ENCODE data around the gene TCF19. TPM values are rescaled to one million over a fixed set of nuclear protein-coding genes. Genes with fewer than 3 reads are reported as not detected.
"Not testable (repeated sequence)": the region's sequence is repeated elsewhere in the genome, so short reads cannot be mapped to it uniquely, and the experiment has no call there.

TCF19 gene
- total and polyA plus RNA-seq, 9 donors, result 9.3 to 18.4 (median 13.4) TPM

DNA sequence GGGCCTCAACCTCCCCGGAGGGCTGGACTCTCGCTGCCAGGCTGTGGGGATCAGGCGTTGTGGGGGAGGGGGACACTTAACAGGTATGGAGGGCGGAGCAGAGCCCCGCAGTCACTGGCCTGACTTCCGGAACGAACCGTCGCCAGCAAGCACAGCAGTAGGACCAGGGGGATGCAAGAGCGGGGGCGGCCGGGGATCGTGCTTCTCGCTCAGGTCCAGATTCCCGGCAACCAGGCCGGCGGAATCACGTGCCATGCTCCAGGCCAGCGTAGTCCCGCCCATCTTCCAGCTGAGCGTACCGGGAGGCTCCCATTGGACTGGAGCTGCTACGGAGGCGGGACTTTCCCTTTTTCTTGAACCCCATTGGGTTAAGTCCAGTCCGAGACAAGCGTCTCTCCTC, 22.1 kb downstream of the TCF19 start:
- Histone ChIP-seq H3K36me3 (ENCODE audit: control insufficient read depth, insufficient read depth, low read length) (no peaks in the 10 kb centered on the region), H3K9me3 (replicated peaks; ENCODE audit: control insufficient read depth, low read depth, low read length) (no peaks in the 10 kb centered on the region), H3K4me3 (ENCODE audit: low read length) (peak overlapping the region; percentile 18), H3K4me1 (ENCODE audit: control insufficient read depth, insufficient read depth, low read length) (peaks cover 6% of the 10 kb centered on the region), H3K27me3 (ENCODE audit: control insufficient read depth, insufficient read depth, low read length) (no peaks in the 10 kb centered on the region), H3K27ac (ENCODE audit: low read length) (no peak overlapping the region)
- 57% methylated on average over 19 of the region's 26 CpGs for WGBS (ENCODE audit: insufficient coverage)
- peak; percentile 83 for DNase-seq

GRCh38 chr6:31183287-31183686, 24.9 kb downstream of the TCF19 start:
- H3K9me3 ChIP-seq (replicated peaks; ENCODE audit: control insufficient read depth, low read depth, low read length); H3K36me3 ChIP-seq (ENCODE audit: control insufficient read depth, insufficient read depth, low read length); H3K27ac ChIP-seq (ENCODE audit: low read length); DNase-seq; H3K27me3 ChIP-seq (ENCODE audit: control insufficient read depth, insufficient read depth, low read length); H3K4me1 ChIP-seq (ENCODE audit: control insufficient read depth, insufficient read depth, low read length); H3K4me3 ChIP-seq (ENCODE audit: low read length): not testable (repeated sequence)
- 83% methylated on average over 1 of the region's 2 CpGs for WGBS (ENCODE audit: insufficient coverage)

GRCh38 chr6:31183859-31184258, 25.5 kb downstream of the TCF19 start:
- H3K4me1 ChIP-seq (ENCODE audit: control insufficient read depth, insufficient read depth, low read length); H3K27me3 ChIP-seq (ENCODE audit: control insufficient read depth, insufficient read depth, low read length); H3K36me3 ChIP-seq (ENCODE audit: control insufficient read depth, insufficient read depth, low read length); H3K4me3 ChIP-seq (ENCODE audit: low read length); H3K27ac ChIP-seq (ENCODE audit: low read length); H3K9me3 ChIP-seq (replicated peaks; ENCODE audit: control insufficient read depth, low read depth, low read length); DNase-seq: not testable (repeated sequence)
- WGBS (ENCODE audit: insufficient coverage), result 52% methylated on average over 3 of the region's 6 CpGs

DNA sequence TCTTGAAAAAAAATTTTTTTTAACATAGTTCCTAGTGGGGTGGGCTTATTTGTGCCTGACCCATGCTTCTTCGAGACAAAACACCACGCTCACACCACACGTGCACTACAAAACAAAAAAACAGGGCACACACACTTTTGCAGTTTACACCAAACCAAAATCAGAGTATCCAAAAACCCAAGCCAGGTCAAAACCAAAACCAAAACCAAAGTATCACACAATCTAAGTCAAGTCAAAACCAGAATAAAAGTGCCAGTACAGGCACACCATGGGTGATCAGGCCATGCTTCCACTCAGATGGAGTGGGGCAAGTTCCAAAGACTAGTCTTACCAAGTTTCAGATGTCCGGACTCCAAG, 27.3 kb downstream of the TCF19 start:
- H3K9me3 ChIP-seq (replicated peaks; ENCODE audit: control insufficient read depth, low read depth, low read length); H3K4me3 ChIP-seq (ENCODE audit: low read length); DNase-seq; H3K27ac ChIP-seq (ENCODE audit: low read length); H3K27me3 ChIP-seq (ENCODE audit: control insufficient read depth, insufficient read depth, low read length); H3K36me3 ChIP-seq (ENCODE audit: control insufficient read depth, insufficient read depth, low read length); H3K4me1 ChIP-seq (ENCODE audit: control insufficient read depth, insufficient read depth, low read length): not testable (repeated sequence)
- 17% methylated on average over 1 of the region's 4 CpGs for WGBS (ENCODE audit: insufficient coverage)

- Histone ChIP-seq H3K27me3 (ENCODE audit: control insufficient read depth, insufficient read depth, low read length) (no peaks in the 10 kb centered on the region), H3K9me3 (replicated peaks; ENCODE audit: control insufficient read depth, low read depth, low read length) (no peaks in the 10 kb centered on the region), H3K4me1 (ENCODE audit: control insufficient read depth, insufficient read depth, low read length) (no peaks in the 10 kb centered on the region), H3K36me3 (ENCODE audit: control insufficient read depth, insufficient read depth, low read length) (no peaks in the 10 kb centered on the region), H3K27ac (ENCODE audit: low read length) (no peak overlapping the region), H3K4me3 (ENCODE audit: low read length) (no peak overlapping the region)
- peak; percentile 25 for DNase-seq
- 56% methylated on average over 11 of the region's 24 CpGs for WGBS (ENCODE audit: insufficient coverage)
Measured at GRCh38 chr6:31186052-31186734, 27.8 kb downstream of the TCF19 start.

DNA sequence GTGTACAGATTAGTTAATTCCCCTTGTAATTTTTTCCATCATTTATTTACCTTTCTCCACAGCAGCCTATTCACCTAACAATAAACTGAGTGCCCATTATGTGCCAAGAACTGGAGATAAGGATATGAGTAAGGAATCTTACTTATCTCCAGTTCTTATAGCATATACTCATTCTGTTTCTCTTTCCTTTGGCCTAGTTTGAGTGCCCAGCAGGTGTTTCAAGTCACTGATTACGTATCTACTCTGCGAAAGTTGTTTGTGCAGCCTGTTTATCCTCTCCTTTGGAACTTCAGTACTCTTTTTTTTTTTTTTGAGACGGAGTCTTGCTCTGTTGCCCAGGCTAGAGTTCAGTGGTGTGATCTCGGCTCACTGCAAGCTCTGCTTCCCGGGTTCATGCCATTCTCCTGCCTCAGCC, 29.4 kb downstream of the TCF19 start:
- no peaks in the 10 kb centered on the region for H3K9me3 ChIP-seq (replicated peaks; ENCODE audit: control insufficient read depth, low read depth, low read length)
- no peaks in the 10 kb centered on the region for H3K4me1 ChIP-seq (ENCODE audit: control insufficient read depth, insufficient read depth, low read length)
- H3K36me3 ChIP-seq (ENCODE audit: control insufficient read depth, insufficient read depth, low read length), result no peaks in the 10 kb centered on the region
- WGBS (ENCODE audit: insufficient coverage), result 92% methylated on average over 2 of the region's 5 CpGs
- H3K27me3 ChIP-seq (ENCODE audit: control insufficient read depth, insufficient read depth, low read length), result no peaks in the 10 kb centered on the region
- no peak overlapping the region for H3K4me3 ChIP-seq (ENCODE audit: low read length)
- DNase-seq, result no peak
- H3K27ac ChIP-seq (ENCODE audit: low read length), result no peak overlapping the region

DNA sequence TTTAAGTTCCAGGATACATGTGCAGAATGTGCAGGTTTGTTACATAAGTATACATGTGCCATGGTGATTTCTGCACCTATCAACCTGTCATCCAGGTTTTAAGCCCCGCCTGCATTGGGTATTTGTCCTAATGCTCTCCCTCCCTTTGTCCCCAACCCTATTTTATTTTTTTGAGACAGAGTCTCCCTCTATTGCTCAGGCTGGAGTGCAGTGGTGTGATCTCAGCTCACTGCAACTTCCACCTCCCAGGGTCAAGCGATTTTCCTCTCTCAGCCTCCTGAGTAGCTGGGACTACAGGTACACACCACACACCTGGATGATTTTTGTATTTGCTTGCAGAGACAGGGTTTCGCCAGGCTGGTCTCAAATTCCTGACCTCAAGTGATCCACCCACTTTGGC, 30.8 kb downstream of the TCF19 start:
- not testable (repeated sequence) for DNase-seq; H3K36me3 ChIP-seq (ENCODE audit: control insufficient read depth, insufficient read depth, low read length); H3K4me3 ChIP-seq (ENCODE audit: low read length); H3K27me3 ChIP-seq (ENCODE audit: control insufficient read depth, insufficient read depth, low read length); H3K4me1 ChIP-seq (ENCODE audit: control insufficient read depth, insufficient read depth, low read length); H3K27ac ChIP-seq (ENCODE audit: low read length); H3K9me3 ChIP-seq (replicated peaks; ENCODE audit: control insufficient read depth, low read depth, low read length)
- 86% methylated on average over 1 of the region's 3 CpGs for WGBS (ENCODE audit: insufficient coverage)

DNA sequence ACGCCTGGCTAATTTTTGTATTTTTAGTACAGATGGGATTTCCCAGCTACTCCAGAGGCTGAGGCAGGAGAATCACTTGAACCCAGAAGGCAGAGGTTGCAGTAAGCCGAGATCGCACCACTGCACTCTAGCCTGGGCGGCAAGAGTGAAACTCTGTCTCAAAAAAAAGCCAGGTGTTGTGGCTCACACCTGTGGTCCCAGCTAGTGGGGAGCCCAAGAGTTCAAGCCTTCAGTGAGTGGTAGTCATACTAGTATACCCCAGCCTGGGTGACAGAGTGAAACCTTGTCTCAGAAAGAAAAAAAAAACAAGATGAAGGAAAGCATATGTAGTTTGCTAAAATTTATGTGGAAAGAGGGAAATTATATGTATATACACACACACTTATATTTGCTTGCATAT, 32.1 kb downstream of the TCF19 start:
- H3K9me3 ChIP-seq (replicated peaks; ENCODE audit: control insufficient read depth, low read depth, low read length), result no peaks in the 10 kb centered on the region
- no peak overlapping the region for H3K27ac ChIP-seq (ENCODE audit: low read length)
- no peak overlapping the region for H3K4me3 ChIP-seq (ENCODE audit: low read length)
- no peaks in the 10 kb centered on the region for H3K4me1 ChIP-seq (ENCODE audit: control insufficient read depth, insufficient read depth, low read length)
- no peaks in the 10 kb centered on the region for H3K27me3 ChIP-seq (ENCODE audit: control insufficient read depth, insufficient read depth, low read length)
- no peaks in the 10 kb centered on the region for H3K36me3 ChIP-seq (ENCODE audit: control insufficient read depth, insufficient read depth, low read length)
- DNase-seq, result no peak
- WGBS (ENCODE audit: insufficient coverage), result 59% methylated on average over 3 of the region's 4 CpGs

- 51% methylated on average over 9 of the region's 10 CpGs for WGBS (ENCODE audit: insufficient coverage)
- not testable (repeated sequence) for H3K9me3 ChIP-seq (replicated peaks; ENCODE audit: control insufficient read depth, low read depth, low read length); H3K36me3 ChIP-seq (ENCODE audit: control insufficient read depth, insufficient read depth, low read length); H3K4me1 ChIP-seq (ENCODE audit: control insufficient read depth, insufficient read depth, low read length); H3K4me3 ChIP-seq (ENCODE audit: low read length); H3K27ac ChIP-seq (ENCODE audit: low read length); H3K27me3 ChIP-seq (ENCODE audit: control insufficient read depth, insufficient read depth, low read length)
- DNase-seq, result peak; percentile 79
Measured at GRCh38 chr6:31192431-31193105, 34.2 kb downstream of the TCF19 start.

DNA sequence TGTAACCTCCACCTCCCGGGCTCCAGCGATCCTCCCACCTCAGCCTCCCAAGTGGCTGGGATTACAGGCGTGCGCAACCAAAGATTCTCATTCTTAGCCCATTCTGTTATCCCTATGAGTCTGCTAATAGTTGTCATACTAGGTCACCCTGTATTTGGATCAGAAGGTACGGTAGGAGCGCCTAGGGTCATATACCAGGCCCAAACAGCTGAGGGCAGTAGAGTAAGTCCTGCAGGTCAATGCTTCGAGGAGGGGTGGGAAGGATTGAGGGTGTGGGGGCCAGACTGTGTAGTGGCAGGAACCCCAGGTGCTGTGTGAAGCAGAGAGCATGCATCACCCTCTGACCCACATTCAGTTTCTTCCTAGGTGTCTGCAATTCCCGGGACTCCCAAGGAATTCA, 34.8 kb downstream of the TCF19 start:
- H3K36me3 ChIP-seq (ENCODE audit: control insufficient read depth, insufficient read depth, low read length), result no peaks in the 10 kb centered on the region
- DNase-seq, result no peak
- 45% methylated on average over 2 of the region's 8 CpGs for WGBS (ENCODE audit: insufficient coverage)

More for the DNA sequence above, 34.8 kb downstream of the TCF19 start:
- H3K27ac ChIP-seq (ENCODE audit: low read length), result no peak overlapping the region
- H3K4me3 ChIP-seq (ENCODE audit: low read length), result no peak overlapping the region
- peaks cover 7% of the 10 kb centered on the region for H3K4me1 ChIP-seq (ENCODE audit: control insufficient read depth, insufficient read depth, low read length)
- no peaks in the 10 kb centered on the region for H3K27me3 ChIP-seq (ENCODE audit: control insufficient read depth, insufficient read depth, low read length)
- H3K9me3 ChIP-seq (replicated peaks; ENCODE audit: control insufficient read depth, low read depth, low read length), result no peaks in the 10 kb centered on the region
